HepG2 (cell line): ENCODE results near the gene CLIC5. TPM values are rescaled to one million over a fixed set of nuclear protein-coding genes. Genes with fewer than 3 reads are reported as not detected.

ENCODE experiments used
- ATAC-seq: fragments of 200-7000 bp; cut with Tn5 transposase; 3 replicates; pipeline ENCODE4 v1.9.1; 2020; ENCODE audit warnings: mild to moderate bottlenecking, moderate library complexity
- BruUV-seq: library from RNA; stranded (reverse); fragments of 400-500 nt; replicated peaks from 2 replicates; lab custom pipeline; 2021; lab: Mats Ljungman, UMichigan
- CTCF ChIA-PET: fragments of 300-600 bp; formaldehyde crosslinking; extraction: SDS; loops from one replicate; lab custom pipeline; 2021; ENCODE audit warnings: low total read pairs, inconsistent platforms, low intra/inter-chr PET ratio; lab: Yijun Ruan, JAX
- POLR2A ChIA-PET: fragments of 350-600 bp; sonication (Branson Sonifier 250); formaldehyde crosslinking; loops from one replicate; lab custom pipeline; 2020; ENCODE audit warnings: antibody characterized with exemption, inconsistent platforms; lab: Yijun Ruan, JAX
- DNase-seq: peaks from one replicate; pipeline ENCODE4 v3.0.0-alpha.2; 2015; ENCODE audit warnings: low spot score
- FAIRE-seq: peaks from 3 replicates; lab custom pipeline; 2011; peaks lifted over from hg19 to GRCh38; lab: Jason Lieb, UNC
- H2AFZ ChIP-seq: one replicate; pipeline ENCODE4 v1.6.1; 2011; ENCODE audit warnings: low read length, inconsistent platforms
- H3K27ac ChIP-seq: fragments of 300-600 bp; 3 replicates; pipeline ENCODE4 v1.8.0; 2011; ENCODE audit warnings: mixed run types, mild to moderate bottlenecking, mixed read lengths, low read length, inconsistent platforms; ENCODE audit not compliant: insufficient read depth; ENCODE audit errors: extremely low read length
- H3K27me3 ChIP-seq, 2 experiments: fragments of 200-600 bp in 1 of 2; 2 replicates in 1 of 2; 3 replicates in 1 of 2; pipeline versions ENCODE4 v1.6.0 to v1.8.0; 2011; ENCODE audit warnings: low read length in 2 of 2, mild to moderate bottlenecking in 2 of 2, moderate library complexity in 2 of 2, inconsistent platforms in 1 of 2; ENCODE audit not compliant: insufficient read depth in 2 of 2, control insufficient read depth in 1 of 2
- H3K36me3 ChIP-seq, 2 experiments: fragments of 200-600 bp in 1 of 2; replicated peaks in 1 of 2; 2 replicates in 1 of 2; 3 replicates in 1 of 2; pipeline versions ENCODE4 v1.5.1 to v1.8.0; 2011; ENCODE audit warnings: low read length in 2 of 2, inconsistent platforms in 1 of 2; ENCODE audit not compliant: insufficient read depth in 2 of 2, control insufficient read depth in 1 of 2
- H3K4me1 ChIP-seq: 2 replicates; pipeline ENCODE4 v1.5.1; 2012; ENCODE audit warnings: low read length, inconsistent platforms; ENCODE audit not compliant: insufficient read depth
- H3K4me2 ChIP-seq: 2 replicates; pipeline ENCODE4 v1.6.0; 2011; ENCODE audit warnings: low read depth, low read length, inconsistent platforms
- H3K4me3 ChIP-seq, 3 experiments: fragments of 200-600 bp in 1 of 3; sonication (generic), shearing (Covaris generic) in 1 of 3; replicated peaks in 1 of 3; 2 replicates each; pipeline ENCODE4 v1.5.1; 2011 to 2016; ENCODE audit warnings: low read length in 3 of 3, inconsistent platforms in 2 of 3, low read depth in 2 of 3, mild to moderate bottlenecking in 2 of 3, control low read depth in 1 of 3, mixed read lengths in 1 of 3; ENCODE audit not compliant: insufficient read depth in 1 of 3
- H3K79me2 ChIP-seq: one replicate; pipeline ENCODE4 v1.6.1; 2011; ENCODE audit warnings: low read length, inconsistent platforms; ENCODE audit not compliant: insufficient read depth
- H3K9ac ChIP-seq: 2 replicates; pipeline ENCODE4 v1.6.0; 2011; ENCODE audit warnings: mild to moderate bottlenecking, low read depth, low read length, inconsistent platforms; ENCODE audit not compliant: insufficient read depth
- H3K9me3 ChIP-seq: 2 replicates; pipeline ENCODE4 v1.5.1; 2012; ENCODE audit warnings: mild to moderate bottlenecking, low read length
- H4K20me1 ChIP-seq: 2 replicates; pipeline ENCODE4 v1.6.0; 2011; ENCODE audit warnings: inconsistent platforms, mild to moderate bottlenecking, low read length, moderate library complexity; ENCODE audit not compliant: insufficient read depth
- ELF3 ChIP-seq: IDR thresholded peaks from 2 replicates; pipeline ENCODE4 v1.6.1; 2016; ENCODE audit warnings: missing genetic modification reagents, missing compliant biosample characterization
- GLMP ChIP-seq: sonication (generic); formaldehyde crosslinking; IDR thresholded peaks from 2 replicates; pipeline ENCODE4 v1.9.0; 2021; ENCODE audit warnings: missing genetic modification reagents, mild to moderate bottlenecking, borderline replicate concordance
- IKZF4 ChIP-seq: sonication (generic); formaldehyde crosslinking; IDR thresholded peaks from 2 replicates; pipeline ENCODE4 v1.5.1; 2020; ENCODE audit warnings: borderline replicate concordance, mild to moderate bottlenecking, low read depth, missing genetic modification reagents; ENCODE audit errors: not compliant biosample characterization
- MLLT10 ChIP-seq: sonication (generic); formaldehyde crosslinking; IDR thresholded peaks from 2 replicates; pipeline ENCODE4 v1.4.0; 2020; ENCODE audit warnings: missing genetic modification reagents
- NFIC ChIP-seq: IDR thresholded peaks from 2 replicates; pipeline ENCODE4 v1.6.1; 2012; ENCODE audit warnings: mild to moderate bottlenecking, low read length, inconsistent platforms
- NKX3-1 ChIP-seq: sonication (generic); formaldehyde crosslinking; IDR thresholded peaks from 2 replicates; pipeline ENCODE4 v1.5.0; 2020; ENCODE audit warnings: missing genetic modification reagents
- PHB2 ChIP-seq: fragments of 450-650 bp; IDR thresholded peaks from 2 replicates; pipeline ENCODE4 v1.6.1; 2018; ENCODE audit not compliant: partially characterized antibody
- RBFOX2 ChIP-seq: fragments of 200-400 bp; formaldehyde crosslinking; IDR thresholded peaks from 2 replicates; pipeline ENCODE4 v1.6.1; 2017; ENCODE audit warnings: low read depth, mild to moderate bottlenecking, low read length
- USF2 ChIP-seq, 2 experiments: sonication (generic) in 1 of 2; formaldehyde crosslinking in 1 of 2; IDR thresholded peaks; 2 replicates each; pipeline versions ENCODE4 v1.5.1 to v1.6.1; 2011 to 2020; ENCODE audit warnings: borderline replicate concordance in 1 of 2, low read depth in 1 of 2, low read length in 1 of 2, mild to moderate bottlenecking in 1 of 2, missing genetic modification reagents in 1 of 2, moderate library complexity in 1 of 2
- ZFP1 ChIP-seq: IDR thresholded peaks from 2 replicates; pipeline ENCODE4 v1.6.1; 2016
- ZNF550 ChIP-seq: sonication (generic); formaldehyde crosslinking; IDR thresholded peaks from 2 replicates; pipeline ENCODE4 v1.4.0; 2020; ENCODE audit warnings: mild to moderate bottlenecking, missing genetic modification reagents, borderline replicate concordance
- ZNF652 ChIP-seq: IDR thresholded peaks from 2 replicates; pipeline ENCODE4 v1.6.1; 2016; ENCODE audit warnings: low read depth, borderline replicate concordance
- WGBS: methylation state at CpG from one replicate; pipeline ENCODE4 v1.1.6; 2017; ENCODE audit warnings: low lambda C conversion rate; 5-methylcytosine and 5-hydroxymethylcytosine counted together
- in situ Hi-C: cut with HindIII; loops from 2 replicates; pipeline ENCODE4 v1.10.0; 2017; ENCODE audit warnings: low pct_unique_long_range_greater_than_20kb; ENCODE audit not compliant: extremely low pct_ligation_motif_present
- intact Hi-C: fragments of 100-400 bp; cut with micrococcal nuclease; formaldehyde crosslinking; loops from one replicate; pipeline ENCODE4 v1.10.0; 2022; ENCODE audit not compliant: unreplicated experiment
- polyA plus RNA-seq, 8 experiments: library from polyadenylated mRNA; depleted of rRNA in 3 of 8; stranded (reverse) in 7 of 8; unstranded in 1 of 8; fragments of >200 nt; fragmentation: Illumina TruSeq in 4 of 8; extraction: Trizol in 4 of 8; gene quantifications; 2 replicates each; pipeline versions ENCODE4 v1.2.1 to v1.2.3, GENCODE V29; 2011 to 2016; ENCODE audit warnings: low read depth in 4 of 8, missing spikeins in 1 of 8, mixed read lengths in 1 of 8; ENCODE audit not compliant: insufficient read depth in 1 of 8
- total RNA-seq, 5 experiments: library from RNA; depleted of rRNA; stranded (reverse); fragments of >200 nt; fragmentation: Illumina TruSeq; extraction: Trizol; gene quantifications; 2 replicates each; pipeline ENCODE4 v1.2.3, GENCODE V29; 2016; ENCODE audit warnings: low read depth in 1 of 5
- TF ChIP-seq, protein P1 (sequence below): sonication (generic); formaldehyde crosslinking; IDR thresholded peaks from 2 replicates; pipeline ENCODE4 v1.4.0; 2020; ENCODE audit warnings: missing genetic modification reagents, borderline replicate concordance
- TF ChIP-seq, protein P2 (sequence below): sonication (generic); formaldehyde crosslinking; IDR thresholded peaks from 2 replicates; pipeline ENCODE4 v1.5.0; 2020; ENCODE audit warnings: missing genetic modification reagents

Gene CLIC5
- total and polyA plus RNA-seq, 2 of the 13 experiments (the other 11 are each of a cell fraction or from before 2014, with no cell fraction given) = not detected

GRCh38 chr6:45921691-45922281, 93.9 kb downstream of the CLIC5 start:
- no peak for TF ChIP-seq IKZF4 (CRISPR knock-in tag)
- no peak for TF ChIP-seq USF2 (IDR thresholded peaks at IDR 0.05; ENCODE audit: low read depth, low read length)
- no peak for TF ChIP-seq USF2 (CRISPR knock-in tag; IDR thresholded peaks at IDR 0.05; ENCODE audit: borderline replicate concordance)
- TF ChIP-seq GLMP (CRISPR knock-in tag) = no peak
- TF ChIP-seq ZFP1 (CRISPR knock-in tag) = no peak
- TF ChIP-seq NKX3-1 (CRISPR knock-in tag) = no peak
- no peak for TF ChIP-seq ZNF652 (CRISPR knock-in tag)
- TF ChIP-seq PHB2 = no peak
- TF ChIP-seq RBFOX2 = no peak
- no peak for TF ChIP-seq MLLT10 (CRISPR knock-in tag)
- TF ChIP-seq, protein P1, sequence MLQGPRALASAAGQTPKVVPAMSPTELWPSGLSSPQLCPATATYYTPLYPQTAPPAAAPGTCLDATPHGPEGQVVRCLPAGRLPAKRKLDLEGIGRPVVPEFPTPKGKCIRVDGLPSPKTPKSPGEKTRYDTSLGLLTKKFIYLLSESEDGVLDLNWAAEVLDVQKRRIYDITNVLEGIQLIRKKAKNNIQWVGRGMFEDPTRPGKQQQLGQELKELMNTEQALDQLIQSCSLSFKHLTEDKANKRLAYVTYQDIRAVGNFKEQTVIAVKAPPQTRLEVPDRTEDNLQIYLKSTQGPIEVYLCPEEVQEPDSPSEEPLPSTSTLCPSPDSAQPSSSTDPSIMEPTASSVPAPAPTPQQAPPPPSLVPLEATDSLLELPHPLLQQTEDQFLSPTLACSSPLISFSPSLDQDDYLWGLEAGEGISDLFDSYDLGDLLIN (CRISPR knock-in tag) = no peak
- TF ChIP-seq NFIC = no peak
- TF ChIP-seq, protein P2, sequence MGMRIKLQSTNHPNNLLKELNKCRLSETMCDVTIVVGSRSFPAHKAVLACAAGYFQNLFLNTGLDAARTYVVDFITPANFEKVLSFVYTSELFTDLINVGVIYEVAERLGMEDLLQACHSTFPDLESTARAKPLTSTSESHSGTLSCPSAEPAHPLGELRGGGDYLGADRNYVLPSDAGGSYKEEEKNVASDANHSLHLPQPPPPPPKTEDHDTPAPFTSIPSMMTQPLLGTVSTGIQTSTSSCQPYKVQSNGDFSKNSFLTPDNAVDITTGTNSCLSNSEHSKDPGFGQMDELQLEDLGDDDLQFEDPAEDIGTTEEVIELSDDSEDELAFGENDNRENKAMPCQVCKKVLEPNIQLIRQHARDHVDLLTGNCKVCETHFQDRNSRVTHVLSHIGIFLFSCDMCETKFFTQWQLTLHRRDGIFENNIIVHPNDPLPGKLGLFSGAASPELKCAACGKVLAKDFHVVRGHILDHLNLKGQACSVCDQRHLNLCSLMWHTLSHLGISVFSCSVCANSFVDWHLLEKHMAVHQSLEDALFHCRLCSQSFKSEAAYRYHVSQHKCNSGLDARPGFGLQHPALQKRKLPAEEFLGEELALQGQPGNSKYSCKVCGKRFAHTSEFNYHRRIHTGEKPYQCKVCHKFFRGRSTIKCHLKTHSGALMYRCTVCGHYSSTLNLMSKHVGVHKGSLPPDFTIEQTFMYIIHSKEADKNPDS (CRISPR knock-in tag) = no peak
- no peak for TF ChIP-seq ZNF550 (CRISPR knock-in tag)
- no peak for TF ChIP-seq ELF3 (CRISPR knock-in tag)
- ATAC-seq (no peak), FAIRE-seq (no peak), DNase-seq (no peak)
- H2AFZ ChIP-seq = no peak overlapping the region
- in situ Hi-C loops = loop anchor here (25.0 kb wide), 1 partner anchor 1259 kb away; no protein-coding TSS in a partner anchor
- H3K27ac ChIP-seq = no peak overlapping the region
- intact Hi-C loops = loop anchor here (5.0 kb wide), 2 partner anchors 824 to 1329 kb away; no protein-coding TSS in a partner anchor
- H3K4me3 ChIP-seq = no peak overlapping the region
- no peaks in the 10 kb centered on the region for H3K27me3 ChIP-seq
- POLR2A ChIA-PET = no interaction called here
- H4K20me1 ChIP-seq = no peaks in the 10 kb centered on the region
- H3K9me3 ChIP-seq = no peaks in the 10 kb centered on the region
- no peak overlapping the region for H3K4me2 ChIP-seq
- H3K4me1 ChIP-seq = no peaks in the 10 kb centered on the region
- H3K36me3 ChIP-seq = no peaks in the 10 kb centered on the region
- no TSS peak for BruUV-seq
- no peaks in the 10 kb centered on the region for H3K79me2 ChIP-seq
- no peak overlapping the region for H3K9ac ChIP-seq
- WGBS = 28% methylated on average over 6 of the region's 6 CpGs
- CTCF ChIA-PET = interaction anchor here (2.0 kb wide), 1 partner anchor 1266 kb away, joined by 5 read pairs; no protein-coding TSS in a partner anchor
